ENCODE measurements around the gene SEPHS1.
A peak's percentile ranks its signal among the peaks of the same experiment; 100 is the strongest.
"Not testable (repeated sequence)": the region's sequence is repeated elsewhere in the genome, so short reads cannot be mapped to it uniquely, and the experiment has no call there.

SEPHS1 gene

GRCh38 chr10:13365243-13365642, 17.1 kb upstream of the SEPHS1 start:
- DNase-seq (ENCODE audit: extremely low read depth in 1 of 2, low read depth in 1 of 2) = no peak

GRCh38 chr10:13360587-13360986, 12.5 kb upstream of the SEPHS1 start:
- no peak for DNase-seq (ENCODE audit: extremely low read depth in 1 of 2, low read depth in 1 of 2)

- DNase-seq (ENCODE audit: extremely low read depth in 1 of 2, low read depth in 1 of 2) = no peak
These were observed 8.3 kb upstream of the SEPHS1 start for GRCh38 chr10:13356392-13356791.

GRCh38 chr10:13354783-13355182, 6.7 kb upstream of the SEPHS1 start:
- no peak for DNase-seq (ENCODE audit: extremely low read depth in 1 of 2, low read depth in 1 of 2)

- DNase-seq (ENCODE audit: extremely low read depth in 1 of 2, low read depth in 1 of 2) = no peak
These were observed 4.4 kb upstream of the SEPHS1 start for GRCh38 chr10:13352519-13352918.

GRCh38 chr10:13351340-13351915, 3.3 kb upstream of the SEPHS1 start:
- DNase-seq (ENCODE audit: extremely low read depth in 1 of 2, low read depth in 1 of 2) = no peak

GRCh38 chr10:13349463-13350274, 1.6 kb upstream of the SEPHS1 start:
- peak in 1 of 2 donors; percentile 10 for DNase-seq (ENCODE audit: extremely low read depth in 1 of 2, low read depth in 1 of 2)

- DNase-seq (ENCODE audit: extremely low read depth in 1 of 2, low read depth in 1 of 2) = peak; percentile 53
These were observed 465 bp downstream of the SEPHS1 start for GRCh38 chr10:13347500-13348156.

- no peak for DNase-seq (ENCODE audit: extremely low read depth in 1 of 2, low read depth in 1 of 2)
These were observed 1.0 kb downstream of the SEPHS1 start for GRCh38 chr10:13347043-13347499.

GRCh38 chr10:13346283-13347042, 1.6 kb downstream of the SEPHS1 start:
- no peak for DNase-seq (ENCODE audit: extremely low read depth in 1 of 2, low read depth in 1 of 2)

- no peak for DNase-seq (ENCODE audit: extremely low read depth in 1 of 2, low read depth in 1 of 2)
These were observed 7.3 kb downstream of the SEPHS1 start for GRCh38 chr10:13340626-13341376.

- DNase-seq (ENCODE audit: extremely low read depth in 1 of 2, low read depth in 1 of 2) = no peak
These were observed 8.0 kb downstream of the SEPHS1 start for GRCh38 chr10:13340068-13340467.

GRCh38 chr10:13338390-13339110, 9.5 kb downstream of the SEPHS1 start:
- DNase-seq (ENCODE audit: extremely low read depth in 1 of 2, low read depth in 1 of 2) = no peak

- DNase-seq (ENCODE audit: extremely low read depth in 1 of 2, low read depth in 1 of 2) = no peak
These were observed 10.3 kb downstream of the SEPHS1 start for GRCh38 chr10:13337827-13338196.

GRCh38 chr10:13337128-13337826, 10.8 kb downstream of the SEPHS1 start:
- no peak for DNase-seq (ENCODE audit: extremely low read depth in 1 of 2, low read depth in 1 of 2)

GRCh38 chr10:13335881-13336280, 12.2 kb downstream of the SEPHS1 start:
- no peak for DNase-seq (ENCODE audit: extremely low read depth in 1 of 2, low read depth in 1 of 2)

GRCh38 chr10:13334556-13334955, 13.5 kb downstream of the SEPHS1 start:
- DNase-seq (ENCODE audit: extremely low read depth in 1 of 2, low read depth in 1 of 2) = no peak

- DNase-seq (ENCODE audit: extremely low read depth in 1 of 2, low read depth in 1 of 2) = no peak
These were observed 16.4 kb downstream of the SEPHS1 start for GRCh38 chr10:13331646-13332045.

- not testable (repeated sequence) for DNase-seq (ENCODE audit: extremely low read depth in 1 of 2, low read depth in 1 of 2)
These were observed 17.1 kb downstream of the SEPHS1 start for GRCh38 chr10:13330980-13331379.
